Measurements from ENCODE around the gene RPL36AL.
A peak's percentile ranks its signal among the peaks of the same experiment; 100 is the strongest.

Gene RPL36AL

GRCh38 chr14:49598485-49599300 lies 21.7 kb downstream of the RPL36AL start, which contains the start of gene LRR1:
Gene LRR1, plus strand, starts transcription at chr14:49598940. Its CDS starts 81 bp downstream, at chr14:49599021.
- H3K4me3 ChIP-seq (replicated peaks; ENCODE audit: low read depth, low read length), result peak within 1 kb of the TSS; percentile 93
- TF ChIP-seq, protein P1, sequence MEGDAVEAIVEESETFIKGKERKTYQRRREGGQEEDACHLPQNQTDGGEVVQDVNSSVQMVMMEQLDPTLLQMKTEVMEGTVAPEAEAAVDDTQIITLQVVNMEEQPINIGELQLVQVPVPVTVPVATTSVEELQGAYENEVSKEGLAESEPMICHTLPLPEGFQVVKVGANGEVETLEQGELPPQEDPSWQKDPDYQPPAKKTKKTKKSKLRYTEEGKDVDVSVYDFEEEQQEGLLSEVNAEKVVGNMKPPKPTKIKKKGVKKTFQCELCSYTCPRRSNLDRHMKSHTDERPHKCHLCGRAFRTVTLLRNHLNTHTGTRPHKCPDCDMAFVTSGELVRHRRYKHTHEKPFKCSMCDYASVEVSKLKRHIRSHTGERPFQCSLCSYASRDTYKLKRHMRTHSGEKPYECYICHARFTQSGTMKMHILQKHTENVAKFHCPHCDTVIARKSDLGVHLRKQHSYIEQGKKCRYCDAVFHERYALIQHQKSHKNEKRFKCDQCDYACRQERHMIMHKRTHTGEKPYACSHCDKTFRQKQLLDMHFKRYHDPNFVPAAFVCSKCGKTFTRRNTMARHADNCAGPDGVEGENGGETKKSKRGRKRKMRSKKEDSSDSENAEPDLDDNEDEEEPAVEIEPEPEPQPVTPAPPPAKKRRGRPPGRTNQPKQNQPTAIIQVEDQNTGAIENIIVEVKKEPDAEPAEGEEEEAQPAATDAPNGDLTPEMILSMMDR (IDR thresholded peaks at IDR 0.05; ENCODE audit: low read length, missing control alignments), result no peak
- peak; percentile 81 for DNase-seq (ENCODE audit: low read depth)

DNA sequence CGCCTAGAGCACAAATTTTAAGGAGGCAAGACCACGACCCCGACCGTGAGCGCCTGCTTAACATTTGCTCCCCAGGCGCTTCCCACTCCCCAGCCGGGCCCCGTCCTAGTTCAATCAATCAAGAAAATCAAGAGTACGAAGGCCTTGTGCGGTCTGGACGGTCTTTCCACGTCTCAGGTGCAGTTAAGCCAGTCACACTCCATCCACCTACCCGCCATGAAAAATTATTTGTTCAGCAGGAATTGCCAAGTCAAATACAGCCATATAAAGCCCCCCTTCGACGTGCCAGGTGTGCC lies 22.3 kb downstream of the RPL36AL start:
- DNase-seq (ENCODE audit: low read depth), result no peak
- TF ChIP-seq, protein P1 (IDR thresholded peaks at IDR 0.05; ENCODE audit: low read length, missing control alignments), result no peak
- peak overlapping the region; percentile 93 for H3K4me3 ChIP-seq (replicated peaks; ENCODE audit: low read depth, low read length)

- peak; percentile 75 for DNase-seq (ENCODE audit: low read depth)
- H3K4me3 ChIP-seq (replicated peaks; ENCODE audit: low read depth, low read length), result no peak overlapping the region
- TF ChIP-seq, protein P1 (IDR thresholded peaks at IDR 0.05; ENCODE audit: low read length, missing control alignments), result no peak
These were observed 25.9 kb downstream of the RPL36AL start for GRCh38 chr14:49594347-49595091.

GRCh38 chr14:49593016-49593415 lies 27.4 kb downstream of the RPL36AL start:
- TF ChIP-seq, protein P1 (IDR thresholded peaks at IDR 0.05; ENCODE audit: low read length, missing control alignments), result peak; percentile 0
- H3K4me3 ChIP-seq (replicated peaks; ENCODE audit: low read depth, low read length), result no peak overlapping the region
- peak; percentile 50 for DNase-seq (ENCODE audit: low read depth)

GRCh38 chr14:49589387-49589786 lies 31.0 kb downstream of the RPL36AL start:
- TF ChIP-seq, protein P1 (IDR thresholded peaks at IDR 0.05; ENCODE audit: low read length, missing control alignments), result no peak
- no peak for DNase-seq (ENCODE audit: low read depth)
- no peak overlapping the region for H3K4me3 ChIP-seq (replicated peaks; ENCODE audit: low read depth, low read length)

- peak; percentile 88 for DNase-seq (ENCODE audit: low read depth)
- H3K4me3 ChIP-seq (replicated peaks; ENCODE audit: low read depth, low read length), result peak overlapping the region; percentile 71
- TF ChIP-seq, protein P1 (IDR thresholded peaks at IDR 0.05; ENCODE audit: low read length, missing control alignments), result peak; percentile 68
These were observed 33.6 kb downstream of the RPL36AL start for GRCh38 chr14:49586673-49587460.
